Left ventricle myocardium inferior (tissue), 1 donor: ENCODE measurements around the gene PFKL. TPM values are rescaled to one million over a fixed set of nuclear protein-coding genes. Genes with fewer than 3 reads are reported as not detected.

ENCODE experiments used
- DNase-seq: peaks from one replicate; pipeline ENCODE4 v3.0.0-alpha.2; 2020
- H3K27ac ChIP-seq: fragments of 200-600 bp; replicated peaks from 2 replicates; pipeline ENCODE4 v1.8.0; 2021
- H3K27me3 ChIP-seq: fragments of 200-600 bp; 2 replicates; pipeline ENCODE4 v1.8.0; 2021; ENCODE audit warnings: low read depth
- H3K36me3 ChIP-seq: fragments of 200-600 bp; 2 replicates; pipeline ENCODE4 v1.8.0; 2021
- H3K4me1 ChIP-seq: fragments of 200-600 bp; 2 replicates; pipeline ENCODE4 v1.8.0; 2021
- H3K4me3 ChIP-seq: fragments of 200-600 bp; 2 replicates; pipeline ENCODE4 v1.8.0; 2021; ENCODE audit warnings: mild to moderate bottlenecking, moderate library complexity
- H3K9me3 ChIP-seq: fragments of 200-600 bp; replicated peaks from 2 replicates; pipeline ENCODE4 v1.8.0; 2021
- intact Hi-C: fragments of 100-400 bp; cut with micrococcal nuclease; formaldehyde crosslinking; loops from one replicate; pipeline ENCODE4 v1.11.0; 2022
- total RNA-seq: library from RNA; stranded (reverse); fragmentation: NEBNext Ultra II Directional; extraction: Animal tissue kit (Norgen Biotek cat#: 25700); gene quantifications from one replicate; pipeline ENCODE4 v1.2.1, GENCODE V29; 2021
- TF ChIP-seq, protein P1 (sequence below): fragments of 200-600 bp; IDR thresholded peaks from 2 replicates; pipeline ENCODE4 v1.8.0; 2021; ENCODE audit warnings: antibody characterized with exemption, mild to moderate bottlenecking, borderline replicate concordance
- donor health status: DM: no; HTN: yes; CAD: no; lungs with severe emphysema.

PFKL gene
- total RNA-seq, 1 donor from 2014 or later, result 47.7 TPM

DNA sequence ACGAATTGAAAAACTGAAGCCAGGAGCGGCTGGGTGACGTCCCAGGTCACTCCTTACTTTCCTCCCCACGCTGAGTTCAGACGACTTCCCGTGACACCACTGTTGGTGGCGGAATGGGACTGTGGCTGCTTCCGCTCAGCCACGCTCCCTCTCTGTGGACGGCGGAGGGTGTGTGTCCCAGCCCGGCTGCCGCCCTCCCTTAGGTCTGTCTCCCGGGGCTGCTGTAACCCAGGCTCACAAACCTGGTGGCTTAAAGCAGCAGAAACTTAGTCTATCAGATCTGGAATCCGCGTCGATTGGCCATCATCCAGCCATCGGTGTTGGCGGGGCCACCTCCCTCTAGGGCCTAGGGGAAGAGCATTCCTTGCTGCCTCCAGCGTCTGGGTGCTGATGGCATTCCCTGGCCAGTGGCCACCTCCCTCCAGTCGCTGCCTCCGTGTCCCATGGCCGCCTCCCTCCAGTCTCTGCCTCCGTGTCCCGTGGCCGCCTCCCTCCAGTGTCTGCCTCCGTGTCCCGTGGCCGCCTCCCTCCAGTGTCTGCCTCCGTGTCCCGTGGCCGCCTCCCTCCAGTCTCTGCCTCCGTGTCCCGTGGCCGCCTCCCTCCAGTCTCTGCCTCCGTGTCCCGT is 71.0 kb downstream of the PFKL start:
- TF ChIP-seq, protein P1, sequence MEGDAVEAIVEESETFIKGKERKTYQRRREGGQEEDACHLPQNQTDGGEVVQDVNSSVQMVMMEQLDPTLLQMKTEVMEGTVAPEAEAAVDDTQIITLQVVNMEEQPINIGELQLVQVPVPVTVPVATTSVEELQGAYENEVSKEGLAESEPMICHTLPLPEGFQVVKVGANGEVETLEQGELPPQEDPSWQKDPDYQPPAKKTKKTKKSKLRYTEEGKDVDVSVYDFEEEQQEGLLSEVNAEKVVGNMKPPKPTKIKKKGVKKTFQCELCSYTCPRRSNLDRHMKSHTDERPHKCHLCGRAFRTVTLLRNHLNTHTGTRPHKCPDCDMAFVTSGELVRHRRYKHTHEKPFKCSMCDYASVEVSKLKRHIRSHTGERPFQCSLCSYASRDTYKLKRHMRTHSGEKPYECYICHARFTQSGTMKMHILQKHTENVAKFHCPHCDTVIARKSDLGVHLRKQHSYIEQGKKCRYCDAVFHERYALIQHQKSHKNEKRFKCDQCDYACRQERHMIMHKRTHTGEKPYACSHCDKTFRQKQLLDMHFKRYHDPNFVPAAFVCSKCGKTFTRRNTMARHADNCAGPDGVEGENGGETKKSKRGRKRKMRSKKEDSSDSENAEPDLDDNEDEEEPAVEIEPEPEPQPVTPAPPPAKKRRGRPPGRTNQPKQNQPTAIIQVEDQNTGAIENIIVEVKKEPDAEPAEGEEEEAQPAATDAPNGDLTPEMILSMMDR, result no peak
- Histone ChIP-seq H3K36me3 (no peaks in the 10 kb centered on the region), H3K27ac (no peak overlapping the region), H3K4me1 (peaks cover 4% of the 10 kb centered on the region), H3K4me3 (no peak overlapping the region), H3K27me3 (peaks cover 86% of the 10 kb centered on the region), H3K9me3 (no peaks in the 10 kb centered on the region)
- DNase-seq, result no peak
- intact Hi-C loops, result no loop called here

DNA sequence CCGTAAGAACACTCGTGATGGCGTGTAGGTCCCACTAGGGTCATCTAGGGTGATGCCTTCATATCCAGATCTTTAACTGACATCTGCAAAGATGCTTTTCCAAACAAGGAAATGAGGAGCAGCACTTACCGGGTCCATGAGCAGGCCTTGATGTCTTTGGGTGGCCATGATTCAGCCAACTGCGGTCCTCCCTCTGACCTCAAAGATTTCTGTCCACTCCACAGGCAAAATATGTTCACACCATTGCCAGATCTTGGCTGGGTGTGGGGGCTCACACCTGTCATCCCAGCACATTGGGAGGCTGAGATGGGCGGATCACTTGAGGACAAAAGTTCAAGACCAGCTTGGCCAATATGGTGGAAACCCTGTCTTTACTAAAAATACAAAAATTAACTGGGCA is 71.7 kb downstream of the PFKL start:
- H3K27ac ChIP-seq, result no peak overlapping the region
- peaks cover 87% of the 10 kb centered on the region for H3K27me3 ChIP-seq
- peaks cover 4% of the 10 kb centered on the region for H3K4me1 ChIP-seq
- H3K36me3 ChIP-seq, result no peaks in the 10 kb centered on the region
- H3K4me3 ChIP-seq, result no peak overlapping the region
- no peaks in the 10 kb centered on the region for H3K9me3 ChIP-seq
- TF ChIP-seq, protein P1, result no peak
- no peak for DNase-seq
- intact Hi-C loops, result no loop called here

DNA sequence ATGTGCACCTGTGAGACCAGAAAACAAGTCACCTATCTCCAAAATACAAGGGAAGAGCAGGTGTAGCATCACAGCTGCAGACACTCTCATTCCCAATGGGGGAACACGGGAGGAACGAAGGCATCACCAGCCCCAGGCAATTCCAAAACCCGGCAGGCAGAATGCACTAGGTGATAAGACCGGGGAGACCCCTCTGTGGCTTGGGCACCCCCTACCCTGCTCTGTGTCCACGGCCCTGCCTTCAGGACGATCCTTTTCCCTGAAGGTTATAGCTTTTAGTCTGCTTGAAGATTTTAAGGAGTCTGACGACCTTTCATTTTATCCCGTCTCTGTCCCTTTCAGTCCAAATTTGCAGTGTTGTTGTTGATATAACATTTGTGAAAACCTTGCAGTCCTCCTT is 72.8 kb downstream of the PFKL start:
- Histone ChIP-seq H3K27me3 (peaks cover 87% of the 10 kb centered on the region), H3K36me3 (no peaks in the 10 kb centered on the region), H3K4me1 (peaks cover 4% of the 10 kb centered on the region), H3K27ac (no peak overlapping the region), H3K9me3 (no peaks in the 10 kb centered on the region), H3K4me3 (no peak overlapping the region)
- TF ChIP-seq, protein P1, result no peak
- intact Hi-C loops, result no loop called here
- DNase-seq, result no peak

DNA sequence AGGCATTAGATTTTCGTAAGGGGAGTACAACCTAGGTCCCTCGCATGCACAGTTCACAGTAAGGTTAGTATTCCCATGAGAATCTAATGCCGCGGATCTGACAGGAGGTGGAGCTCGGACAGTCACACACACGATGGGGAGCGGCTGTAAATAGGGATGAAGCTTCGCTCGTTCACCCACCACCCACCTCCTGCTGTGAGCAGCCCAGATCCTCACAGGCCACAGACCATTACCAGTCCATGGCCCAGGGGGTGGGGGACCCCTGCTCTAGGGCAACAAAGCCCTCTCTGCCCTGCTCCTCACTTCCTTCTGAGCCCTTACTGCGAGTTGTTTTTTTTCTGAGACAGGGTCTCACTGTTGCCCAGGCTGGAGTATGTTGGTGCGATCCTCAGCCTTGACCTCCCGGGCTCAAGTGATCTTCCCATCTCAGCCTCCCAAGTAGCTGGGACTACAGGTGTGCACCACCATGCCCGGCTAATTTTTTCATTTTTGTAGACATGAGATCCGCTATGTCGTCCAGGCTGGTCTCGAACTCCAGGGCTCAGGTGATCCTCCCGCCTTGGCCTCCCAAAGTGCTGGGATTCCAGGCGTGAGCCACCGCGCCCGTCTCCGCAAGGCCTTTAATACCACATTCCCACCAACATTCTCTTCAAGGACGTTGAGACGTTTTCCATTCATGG is 74.9 kb downstream of the PFKL start:
- H3K27me3 ChIP-seq, result peaks cover 92% of the 10 kb centered on the region
- H3K36me3 ChIP-seq, result no peaks in the 10 kb centered on the region
- peaks cover 4% of the 10 kb centered on the region for H3K4me1 ChIP-seq
- H3K27ac ChIP-seq, result no peak overlapping the region
- no peak for DNase-seq
- TF ChIP-seq, protein P1, result no peak
- intact Hi-C loops, result no loop called here
- no peak overlapping the region for H3K4me3 ChIP-seq
- H3K9me3 ChIP-seq, result no peaks in the 10 kb centered on the region

DNA sequence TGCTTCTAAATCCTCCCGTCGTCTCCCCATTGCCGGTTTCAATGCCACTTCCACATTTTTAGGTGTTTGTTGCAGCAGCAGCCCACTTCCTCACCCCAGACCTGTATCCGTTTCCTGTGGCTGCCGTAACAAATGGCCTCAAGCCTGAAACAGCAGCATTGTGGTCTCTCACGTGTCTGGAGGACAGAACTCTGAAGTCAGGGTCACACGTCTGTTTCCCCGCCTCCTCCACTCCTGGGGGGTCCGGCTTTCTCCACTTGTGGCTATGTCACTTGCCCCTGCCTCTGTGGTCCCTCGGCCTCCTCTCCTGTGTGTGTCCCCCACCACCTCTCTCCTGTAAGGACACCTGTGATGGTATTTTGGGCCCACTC is 75.4 kb downstream of the PFKL start:
- Histone ChIP-seq H3K4me1 (peaks cover under 1% of the 10 kb centered on the region), H3K9me3 (no peaks in the 10 kb centered on the region), H3K27ac (no peak overlapping the region), H3K27me3 (peaks cover 92% of the 10 kb centered on the region), H3K36me3 (no peaks in the 10 kb centered on the region), H3K4me3 (no peak overlapping the region)
- no peak for DNase-seq
- intact Hi-C loops, result no loop called here
- TF ChIP-seq, protein P1, result no peak
